Stimulated activated CD8-positive, alpha-beta memory T cell treated with anti-CD3 and anti-CD28 coated beads, Interleukin-7, amount 100 ng/mL, for 1 hour (primary cell): ENCODE data around the gene CFAP410.
"Not testable (repeated sequence)": the region's sequence is repeated elsewhere in the genome, so short reads cannot be mapped to it uniquely, and the experiment has no call there.

ENCODE experiments used
- DNase-seq, 2 donors: peaks; one replicate each; pipeline ENCODE4 v3.0.0-alpha.2; 2020; ENCODE audit warnings: low read depth in 2 of 2

CFAP410 gene

GRCh38 chr21:44350773-44351481, 11.7 kb upstream of the CFAP410 start:
- no peak for DNase-seq

GRCh38 chr21:44349847-44350772, 10.9 kb upstream of the CFAP410 start:
- no peak for DNase-seq

- DNase-seq, result no peak
These were observed 10.2 kb upstream of the CFAP410 start for GRCh38 chr21:44349416-44349846.

DNA sequence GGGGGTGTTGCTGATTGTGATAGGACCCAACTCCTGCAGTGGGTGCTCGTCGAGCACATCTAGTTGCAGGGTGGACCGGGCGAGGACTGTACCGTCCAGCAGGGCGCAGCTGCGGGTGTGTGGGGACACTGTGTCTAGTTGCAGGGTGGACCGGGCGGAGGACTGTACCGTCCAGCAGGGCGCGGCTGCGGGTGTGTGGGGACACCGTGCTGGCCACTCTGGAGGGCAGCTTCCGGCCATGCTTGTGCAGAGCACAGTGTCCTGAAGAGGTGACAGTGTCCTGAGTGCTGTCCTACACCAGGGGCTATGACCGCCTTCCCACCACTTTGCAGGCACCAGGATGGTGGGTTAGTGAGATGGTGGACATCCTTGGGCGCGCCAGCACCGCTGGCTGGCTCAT, 9.7 kb upstream of the CFAP410 start:
- DNase-seq, result no peak

GRCh38 chr21:44347911-44348451, 8.8 kb upstream of the CFAP410 start:
- no peak for DNase-seq

DNA sequence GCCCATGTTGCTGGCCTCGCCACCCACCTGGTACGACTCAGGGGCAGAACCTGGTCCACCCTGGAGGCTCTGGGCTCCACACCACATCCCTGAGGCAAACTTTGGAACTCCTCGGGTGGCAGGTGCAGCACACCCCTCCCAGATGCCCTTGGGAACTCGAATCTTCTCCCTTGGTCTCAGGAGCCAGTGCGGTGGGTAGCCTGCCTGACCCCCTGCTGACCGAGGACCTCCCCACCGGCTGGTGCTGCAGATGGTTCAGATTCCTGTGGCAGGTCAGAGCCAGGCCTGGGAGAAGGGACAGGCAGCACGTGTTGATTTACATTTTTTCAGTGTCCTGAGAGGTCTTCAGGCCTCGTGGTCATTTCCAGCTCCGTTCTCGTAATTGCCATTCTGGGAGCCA, 6.3 kb upstream of the CFAP410 start:
- DNase-seq, result no peak

- no peak for DNase-seq
These were observed 5.5 kb upstream of the CFAP410 start for GRCh38 chr21:44344541-44345183.

GRCh38 chr21:44342981-44343380, 3.8 kb upstream of the CFAP410 start:
- not testable (repeated sequence) for DNase-seq

DNA sequence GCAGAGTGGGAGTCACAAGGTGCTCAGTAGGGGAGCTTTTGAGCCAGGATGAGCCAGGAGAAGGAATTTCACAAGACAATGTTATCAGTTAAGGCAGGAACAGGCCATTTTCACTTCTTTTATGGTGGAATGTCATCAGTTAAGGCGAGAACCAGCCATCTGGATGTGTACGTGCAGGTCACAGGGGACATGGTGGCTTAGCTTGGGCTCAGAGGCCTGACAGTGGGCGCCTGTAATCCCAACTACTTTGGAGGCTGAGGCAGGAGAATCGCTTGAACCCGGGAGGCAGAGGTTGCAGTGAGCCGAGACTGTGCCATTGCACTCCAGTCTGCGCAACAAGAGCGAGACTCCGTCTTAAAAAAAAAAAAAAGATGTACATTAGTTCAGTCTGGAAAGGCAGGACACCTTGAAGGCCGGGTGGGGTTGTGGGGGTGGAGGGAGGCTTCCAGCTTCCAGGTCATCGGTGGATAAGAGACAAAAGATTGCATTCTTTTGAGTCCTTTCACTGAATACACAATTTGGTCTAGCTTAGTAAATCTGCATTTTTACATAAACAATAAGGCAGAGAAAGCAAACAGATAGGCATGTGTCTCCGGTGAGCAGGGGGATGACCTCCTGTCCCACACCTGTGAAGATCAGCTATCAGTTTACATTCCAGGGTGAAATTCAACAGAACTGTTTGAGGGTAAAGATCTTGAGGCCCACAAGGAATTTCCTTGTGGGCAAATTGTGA, 2.7 kb upstream of the CFAP410 start:
- not testable (repeated sequence) for DNase-seq

DNA sequence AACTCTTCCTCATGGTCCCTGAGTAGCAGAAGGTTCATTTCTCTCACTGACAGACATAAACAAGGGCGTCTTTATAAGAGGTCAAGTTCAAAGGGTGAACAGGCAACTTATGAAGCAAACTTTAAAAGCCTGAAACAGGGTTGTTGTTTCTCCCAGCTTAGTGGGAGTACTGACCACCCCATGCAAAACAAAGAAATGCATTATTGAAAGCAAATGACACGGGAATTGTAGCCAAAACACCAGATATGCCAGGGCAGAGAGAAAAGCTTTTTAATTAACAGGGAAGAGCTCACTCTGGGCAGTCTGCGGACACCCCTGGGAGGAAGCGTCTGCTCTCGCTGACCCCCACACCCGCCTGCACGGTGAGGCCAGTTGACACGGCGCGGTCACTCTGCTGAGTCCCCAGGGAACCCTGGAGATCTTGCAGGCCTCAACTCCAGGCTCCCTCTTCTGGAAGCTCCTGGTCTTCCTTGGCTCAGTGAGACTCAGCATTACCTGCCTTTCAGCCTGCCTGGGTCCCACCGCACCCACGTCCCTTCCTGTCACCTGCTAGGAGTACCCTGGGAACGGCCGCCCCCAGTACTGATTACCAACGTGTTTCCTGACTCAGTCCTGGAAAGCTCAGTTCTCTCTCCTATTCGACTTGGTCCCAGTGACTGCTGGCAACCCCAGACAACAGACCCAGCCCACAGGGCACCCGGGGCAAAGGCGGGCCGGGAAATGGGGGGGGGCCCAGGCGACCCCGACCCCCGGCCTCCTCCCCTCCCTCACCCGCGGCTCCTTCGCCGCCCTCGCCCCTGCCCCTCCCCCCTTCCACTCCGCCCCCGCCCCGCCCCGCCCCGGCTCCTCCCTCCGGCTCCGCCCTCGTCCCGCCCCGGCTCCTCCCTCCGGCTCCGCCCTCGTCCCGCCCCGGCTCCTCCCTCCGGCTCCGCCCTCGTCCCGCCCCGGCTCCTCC, 972 bp downstream of the CFAP410 start:
- DNase-seq, result no peak

- DNase-seq, result no peak
These were observed 1.7 kb downstream of the CFAP410 start for GRCh38 chr21:44337449-44337848.

GRCh38 chr21:44335266-44336059, 3.7 kb downstream of the CFAP410 start:
- DNase-seq, result no peak

DNA sequence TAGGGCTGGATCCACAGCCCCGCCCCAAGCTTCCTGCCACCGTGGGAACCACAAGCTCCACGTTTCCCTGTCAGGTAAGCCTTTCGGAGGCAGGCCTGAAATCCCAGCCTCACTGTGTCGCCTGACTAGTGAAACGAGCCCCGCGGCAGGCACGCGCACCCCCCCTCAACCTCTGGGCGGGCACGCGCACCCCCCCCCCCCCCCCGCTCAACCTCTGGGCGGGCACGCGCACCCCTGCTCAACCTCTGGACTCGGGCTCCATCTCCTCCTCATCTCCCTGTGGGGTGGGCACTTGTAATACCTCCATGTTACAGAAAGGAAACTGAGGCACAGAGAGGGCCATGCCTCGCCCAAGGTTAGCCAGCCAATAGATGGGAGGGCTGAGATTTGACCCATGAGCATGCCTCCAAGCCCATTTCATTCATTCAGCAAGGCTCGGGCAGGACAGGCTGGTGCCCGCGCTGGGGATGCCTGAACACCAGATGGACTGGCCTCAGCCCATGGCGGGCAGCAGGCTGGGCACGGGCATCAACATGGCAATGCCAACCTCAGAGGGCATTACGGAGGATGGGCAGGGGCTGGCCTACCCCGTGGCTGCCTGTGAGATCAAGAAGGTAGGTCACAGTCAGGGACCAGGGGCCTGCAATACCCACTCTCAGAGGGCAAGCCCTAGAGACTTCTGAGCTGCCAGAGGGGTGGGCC, 4.7 kb downstream of the CFAP410 start:
- DNase-seq, result no peak

DNA sequence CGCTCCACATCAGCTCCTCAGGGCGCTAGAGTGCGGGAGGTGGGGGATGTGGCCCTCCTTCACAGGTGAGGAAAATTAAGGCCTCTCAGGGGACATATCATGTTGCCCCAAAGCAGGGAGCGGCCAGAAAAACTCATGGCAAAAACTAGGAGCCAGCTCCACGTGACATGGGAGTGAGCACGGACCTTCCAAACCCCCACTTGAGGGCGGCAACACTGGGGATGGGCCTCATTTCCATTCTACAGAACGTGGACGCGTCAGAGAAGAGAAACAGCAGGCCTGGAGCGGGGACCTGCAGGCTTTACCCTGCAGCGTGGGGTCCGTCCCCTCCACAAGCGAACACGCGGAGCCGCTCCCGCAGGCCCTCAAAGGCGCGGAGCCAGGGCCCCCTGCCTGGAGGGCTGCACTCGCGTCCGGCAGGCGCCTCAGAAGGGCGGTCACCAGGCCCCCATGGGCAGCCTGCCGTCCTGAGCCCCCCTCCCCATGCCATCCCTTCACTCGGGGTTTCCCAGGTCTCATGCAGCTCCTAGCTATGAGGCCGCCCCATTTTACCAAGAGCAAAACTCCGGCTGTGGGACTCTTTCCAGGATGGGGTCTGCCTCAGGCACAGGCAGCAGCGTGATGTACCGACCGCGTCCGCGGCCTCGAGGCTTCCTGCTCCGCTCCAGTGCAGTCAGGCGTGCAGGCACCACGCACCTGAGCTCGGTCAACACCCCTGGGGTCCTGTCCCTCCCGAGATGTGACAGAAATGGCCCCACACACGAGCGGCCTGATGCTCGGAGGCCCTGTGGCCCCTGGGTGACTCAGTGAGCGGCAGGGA, 5.5 kb downstream of the CFAP410 start:
- DNase-seq, result no peak

GRCh38 chr21:44332965-44333364, 6.2 kb downstream of the CFAP410 start:
- no peak for DNase-seq

- DNase-seq, result no peak
These were observed 6.8 kb downstream of the CFAP410 start for GRCh38 chr21:44332383-44332782.

DNA sequence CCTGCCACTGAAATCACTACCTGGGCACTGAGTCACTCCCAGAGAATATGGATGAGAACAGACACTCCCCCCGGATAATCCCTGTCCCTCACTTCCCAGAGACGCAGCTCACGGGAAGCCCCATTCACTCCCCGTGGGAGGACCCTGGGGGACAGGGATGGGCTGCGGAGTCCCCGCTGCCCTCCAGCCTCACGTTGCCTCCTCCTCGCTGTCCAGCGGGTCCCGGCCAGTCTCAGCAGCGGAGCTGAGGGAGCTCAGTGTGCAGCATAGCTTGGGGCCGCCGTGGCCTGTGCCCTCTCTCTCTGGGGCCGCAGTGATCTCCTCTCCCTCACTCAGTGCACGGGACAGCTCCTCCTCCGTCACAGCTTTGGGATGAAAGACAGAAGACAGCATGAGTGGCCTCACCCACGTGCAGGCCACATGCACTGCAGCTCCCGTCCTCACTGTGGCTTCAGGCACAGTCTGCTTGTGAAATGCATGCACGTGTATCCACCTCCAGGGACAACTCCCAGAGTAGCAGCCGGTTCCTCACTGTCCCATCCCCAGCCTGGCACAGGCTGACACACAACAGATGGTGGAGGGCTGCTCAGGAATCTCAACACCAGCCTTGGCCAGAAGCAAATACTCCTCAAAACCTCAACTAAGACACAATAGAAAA, 7.4 kb downstream of the CFAP410 start:
- no peak for DNase-seq
